Fibroblast of lung (primary cell): ENCODE data around the gene PKP1. TPM values are rescaled to one million over a fixed set of nuclear protein-coding genes. Genes with fewer than 3 reads are reported as not detected.

ENCODE experiments used
- DNase-seq, 2 donors: peaks; one replicate each; pipeline versions ENCODE4 v3.0.0 to v3.0.0-alpha.2; 2010; ENCODE audit warnings: low read depth in 2 of 2
- H2AFZ ChIP-seq: 2 replicates; pipeline ENCODE4 v1.5.1; 2012; ENCODE audit warnings: low read length, control low read depth, inconsistent platforms
- H3K27ac ChIP-seq: 2 replicates; pipeline ENCODE4 v1.5.1; 2011; ENCODE audit warnings: low read length, control low read depth; ENCODE audit not compliant: insufficient read depth
- H3K27me3 ChIP-seq: 2 replicates; pipeline ENCODE4 v1.5.1; 2011; ENCODE audit warnings: mild to moderate bottlenecking, low read length; ENCODE audit not compliant: control insufficient read depth, insufficient read depth
- H3K36me3 ChIP-seq: 2 replicates; pipeline ENCODE4 v1.5.1; 2011; ENCODE audit warnings: low read length; ENCODE audit not compliant: control insufficient read depth, insufficient read depth
- H3K4me1 ChIP-seq: 2 replicates; pipeline ENCODE4 v1.5.1; 2011; ENCODE audit warnings: low read length; ENCODE audit not compliant: control insufficient read depth, insufficient read depth; ENCODE audit errors: extremely low read depth
- H3K4me2 ChIP-seq: 2 replicates; pipeline ENCODE4 v1.5.1; 2011; ENCODE audit warnings: low read length, control low read depth; ENCODE audit not compliant: insufficient read depth; ENCODE audit errors: extremely low read depth
- H3K4me3 ChIP-seq, 4 experiments: fragments of 200-600 bp in 1 of 4; sonication (generic) in 1 of 4; replicated peaks in 1 of 4; 2 replicates each; pipeline ENCODE4 v1.5.1; 2011 to 2016; ENCODE audit warnings: low read length in 4 of 4, low read depth in 3 of 4, mild to moderate bottlenecking in 3 of 4, control low read depth in 2 of 4, inconsistent platforms in 1 of 4, mixed read lengths in 1 of 4; ENCODE audit not compliant: insufficient read depth in 1 of 4; ENCODE audit errors: control extremely low read depth in 1 of 4
- H3K79me2 ChIP-seq: 2 replicates; pipeline ENCODE4 v1.5.1; 2012; ENCODE audit warnings: mild to moderate bottlenecking, low read length, inconsistent platforms; ENCODE audit not compliant: control insufficient read depth, insufficient read depth
- H3K9ac ChIP-seq: 2 replicates; pipeline ENCODE4 v1.5.1; 2011; ENCODE audit warnings: mild to moderate bottlenecking, low read length, control low read depth; ENCODE audit not compliant: insufficient read depth
- H3K9me3 ChIP-seq: 2 replicates; pipeline ENCODE4 v1.5.1; 2012; ENCODE audit warnings: low read depth, low read length; ENCODE audit not compliant: control insufficient read depth, insufficient read depth
- H4K20me1 ChIP-seq: 2 replicates; pipeline ENCODE4 v1.5.1; 2011; ENCODE audit warnings: low read length; ENCODE audit not compliant: control insufficient read depth, insufficient read depth; ENCODE audit errors: extremely low read depth
- CTCF ChIP-seq, 2 donors: IDR thresholded peaks in 1 of 2; conservative IDR thresholded peaks in 1 of 2; 1 replicate in 1 of 2; 2 replicates in 1 of 2; pipeline ENCODE4 v1.5.1; 2011 to 2012; ENCODE audit warnings: low read length in 2 of 2, control low read depth in 1 of 2, inconsistent platforms in 1 of 2, low read depth in 1 of 2, mild to moderate bottlenecking in 1 of 2
- EZH2 ChIP-seq: IDR thresholded peaks from 2 replicates; pipeline ENCODE4 v1.5.1; 2012; ENCODE audit warnings: low read length, control low read depth, mild to moderate bottlenecking; ENCODE audit errors: missing control alignments
- polyA plus RNA-seq, 2 donors: library from polyadenylated mRNA; depleted of rRNA in 1 of 2; stranded (reverse) in 1 of 2; unstranded in 1 of 2; fragments of >200 nt; gene quantifications; 2 replicates each; pipeline ENCODE4 v1.2.1, GENCODE V29; 2011 to 2012; ENCODE audit warnings: missing spikeins in 1 of 2
- total RNA-seq: library from RNA; depleted of rRNA; stranded (reverse); fragments of >200 nt; gene quantifications from 2 replicates; pipeline ENCODE4 v1.2.1, GENCODE V29; 2014

Gene PKP1
- total and polyA plus RNA-seq, 2 donors (not counting 1 experiment from before 2014, with no cell fraction given) = under 0.01 to 0.08 TPM

GRCh38 chr1:201328576-201328975 is 45.3 kb downstream of the PKP1 start:
- Histone ChIP-seq H3K79me2 (no peaks in the 10 kb centered on the region), H2AFZ (no peak overlapping the region), H3K4me2 (no peak overlapping the region), H3K9ac (no peak overlapping the region), H3K9me3 (no peaks in the 10 kb centered on the region), H3K4me1 (no peaks in the 10 kb centered on the region), H4K20me1 (no peaks in the 10 kb centered on the region), H3K27me3 (peaks cover 11% of the 10 kb centered on the region), H3K36me3 (no peaks in the 10 kb centered on the region), H3K27ac (no peak overlapping the region), H3K4me3 (no peak overlapping the region)
- no peak for DNase-seq
- TF ChIP-seq CTCF (conservative IDR thresholded peaks at IDR 0.05 in 1 of 2, IDR thresholded peaks at IDR 0.05 in 1 of 2; ENCODE audit: low read depth in 1 of 2, low read length in 2 of 2) (no peak), EZH2 (no peak)

- peak; percentile 53 to 69 for DNase-seq
- peaks cover 11% of the 10 kb centered on the region for H3K27me3 ChIP-seq
- H3K4me1 ChIP-seq = no peaks in the 10 kb centered on the region
- no peaks in the 10 kb centered on the region for H4K20me1 ChIP-seq
- H3K27ac ChIP-seq = no peak overlapping the region
- no peak overlapping the region for H2AFZ ChIP-seq
- no peaks in the 10 kb centered on the region for H3K36me3 ChIP-seq
- no peak overlapping the region for H3K9ac ChIP-seq
- H3K4me3 ChIP-seq = no peak overlapping the region
- no peaks in the 10 kb centered on the region for H3K79me2 ChIP-seq
- H3K9me3 ChIP-seq = no peaks in the 10 kb centered on the region
- H3K4me2 ChIP-seq = no peak overlapping the region
- no peak for TF ChIP-seq EZH2
- TF ChIP-seq CTCF (conservative IDR thresholded peaks at IDR 0.05 in 1 of 2, IDR thresholded peaks at IDR 0.05 in 1 of 2; ENCODE audit: low read depth in 1 of 2, low read length in 2 of 2) = no peak
Measured at GRCh38 chr1:201329286-201329685, 46.0 kb downstream of the PKP1 start.

- H3K4me2 ChIP-seq = no peak overlapping the region
- TF ChIP-seq EZH2 (peak; percentile 48), CTCF (conservative IDR thresholded peaks at IDR 0.05 in 1 of 2, IDR thresholded peaks at IDR 0.05 in 1 of 2; ENCODE audit: low read depth in 1 of 2, low read length in 2 of 2) (no peak)
- no peak overlapping the region for H2AFZ ChIP-seq
- H3K27ac ChIP-seq = no peak overlapping the region
- no peak overlapping the region for H3K9ac ChIP-seq
- no peaks in the 10 kb centered on the region for H3K79me2 ChIP-seq
- H3K4me3 ChIP-seq = no peak overlapping the region
- peak in 1 of 2 donors; percentile 16 for DNase-seq
- peaks cover 15% of the 10 kb centered on the region for H3K27me3 ChIP-seq
- no peaks in the 10 kb centered on the region for H3K36me3 ChIP-seq
- H4K20me1 ChIP-seq = no peaks in the 10 kb centered on the region
- H3K4me1 ChIP-seq = no peaks in the 10 kb centered on the region
- H3K9me3 ChIP-seq = no peaks in the 10 kb centered on the region
Measured at GRCh38 chr1:201329801-201330200, 46.5 kb downstream of the PKP1 start.
